GM19468 (cell line): ENCODE data around the gene NEDD8.
"Not testable (repeated sequence)": the region's sequence is repeated elsewhere in the genome, so short reads cannot be mapped to it uniquely, and the experiment has no call there.

Experiments
- ATAC-seq: cut with Tn5 transposase; IDR thresholded peaks from one replicate; pipeline ENCODE4 v1.9.1; 2021; ENCODE audit warnings: mild to moderate bottlenecking, moderate library complexity, moderate number of reproducible peaks; ENCODE audit not compliant: unreplicated experiment; ENCODE audit errors: extremely low read depth

NEDD8 gene

GRCh38 chr14:24252289-24253124, 20.3 kb upstream of the NEDD8 start:
- ATAC-seq = no peak

GRCh38 chr14:24251880-24252288, 19.7 kb upstream of the NEDD8 start:
- ATAC-seq = no peak

DNA sequence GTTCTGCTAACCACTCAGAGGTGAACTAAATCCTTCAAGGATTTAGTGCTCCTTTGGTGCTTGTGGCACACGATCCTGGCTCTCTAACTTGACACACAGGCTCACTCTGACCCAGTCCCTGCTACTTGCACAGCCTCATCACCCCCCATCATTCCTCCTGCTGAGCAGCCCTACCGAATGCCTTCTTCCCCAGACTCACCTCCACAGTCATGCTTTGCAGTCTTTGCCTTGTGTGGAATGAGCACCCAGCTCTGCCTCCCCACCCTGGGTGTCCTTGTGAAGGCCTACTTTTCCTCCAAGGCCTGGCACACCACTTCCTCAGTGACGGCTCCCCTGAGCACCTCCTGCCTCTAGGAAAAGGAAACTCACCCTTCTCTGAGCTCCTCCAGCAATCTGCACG, 18.2 kb upstream of the NEDD8 start:
- no peak for ATAC-seq

DNA sequence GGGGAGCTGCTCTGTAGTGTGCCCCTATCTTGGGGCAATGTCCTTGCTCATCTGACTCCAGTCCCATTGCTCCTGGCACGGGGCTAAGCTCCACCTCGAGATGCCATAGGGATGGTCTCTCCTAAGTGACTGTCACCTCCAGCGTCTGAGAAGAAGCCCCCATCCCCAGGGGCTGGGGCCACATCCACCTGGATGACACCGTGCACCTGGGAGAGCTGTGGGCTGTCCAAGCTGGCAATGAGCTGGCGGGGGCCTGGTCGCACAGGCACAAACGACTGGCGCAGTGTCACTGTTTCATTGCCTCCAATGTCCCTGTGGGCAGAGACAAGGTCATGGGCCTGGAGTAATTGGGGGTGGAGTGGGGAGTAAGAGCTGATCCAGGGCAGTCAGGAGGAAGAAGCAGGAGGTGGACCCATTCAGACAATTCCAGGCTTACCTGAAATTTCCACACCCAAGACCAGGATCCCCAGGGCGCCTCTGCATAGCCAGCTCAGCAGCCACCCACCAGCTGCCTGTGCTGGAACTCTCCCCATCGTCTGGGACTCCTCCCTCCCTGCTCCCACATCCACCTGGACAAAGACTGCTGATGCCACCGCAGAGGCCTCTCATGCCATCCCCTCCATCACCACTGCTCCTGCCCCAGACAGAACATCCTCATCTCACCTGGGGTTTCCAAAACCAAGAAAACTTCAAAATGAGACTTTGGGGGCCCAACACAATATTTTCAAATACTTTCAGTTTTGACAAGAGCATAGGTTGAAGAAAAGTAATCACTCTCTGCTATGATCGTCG, 17.3 kb upstream of the NEDD8 start:
- no peak for ATAC-seq

- ATAC-seq = no peak
Measured at GRCh38 chr14:24247422-24247821, 15.3 kb upstream of the NEDD8 start.

GRCh38 chr14:24246765-24247212, 14.6 kb upstream of the NEDD8 start:
- ATAC-seq = no peak

GRCh38 chr14:24245350-24245749, 13.2 kb upstream of the NEDD8 start:
- ATAC-seq = not testable (repeated sequence)

GRCh38 chr14:24243336-24243836, 11.2 kb upstream of the NEDD8 start:
- ATAC-seq = no peak

DNA sequence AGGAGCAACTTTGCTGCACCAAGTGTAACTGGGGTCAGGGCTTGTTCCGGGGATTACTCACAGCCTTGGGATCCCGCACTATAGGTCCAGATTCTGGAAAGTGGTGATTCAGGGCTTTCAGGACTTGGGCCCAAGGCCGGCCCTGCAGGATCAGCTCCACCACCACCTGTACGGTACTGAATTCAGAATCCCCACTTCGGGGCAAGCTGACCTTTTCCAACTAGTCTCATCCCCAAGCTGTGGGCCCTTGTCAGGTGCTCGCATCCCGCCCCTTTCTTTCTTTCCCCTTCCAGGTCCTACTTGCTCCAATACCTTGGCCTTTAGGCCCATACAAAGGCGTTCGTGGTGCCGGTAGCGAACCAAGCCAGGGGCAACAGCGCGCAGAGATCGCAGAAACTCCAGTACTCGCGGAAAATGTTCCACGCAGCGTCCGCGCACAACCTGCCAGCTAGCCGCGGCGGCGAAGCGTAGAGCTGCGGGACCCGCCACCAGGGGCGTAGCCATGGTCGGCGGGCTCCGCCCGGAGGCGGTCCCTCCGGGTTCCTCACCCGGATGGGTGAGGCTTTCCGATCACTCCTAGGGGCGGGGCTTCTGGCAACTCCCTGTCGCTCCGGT, 9.8 kb upstream of the NEDD8 start:
- peak; percentile 70 for ATAC-seq

- no peak for ATAC-seq
Measured at GRCh38 chr14:24240110-24240918, 8.1 kb upstream of the NEDD8 start.

DNA sequence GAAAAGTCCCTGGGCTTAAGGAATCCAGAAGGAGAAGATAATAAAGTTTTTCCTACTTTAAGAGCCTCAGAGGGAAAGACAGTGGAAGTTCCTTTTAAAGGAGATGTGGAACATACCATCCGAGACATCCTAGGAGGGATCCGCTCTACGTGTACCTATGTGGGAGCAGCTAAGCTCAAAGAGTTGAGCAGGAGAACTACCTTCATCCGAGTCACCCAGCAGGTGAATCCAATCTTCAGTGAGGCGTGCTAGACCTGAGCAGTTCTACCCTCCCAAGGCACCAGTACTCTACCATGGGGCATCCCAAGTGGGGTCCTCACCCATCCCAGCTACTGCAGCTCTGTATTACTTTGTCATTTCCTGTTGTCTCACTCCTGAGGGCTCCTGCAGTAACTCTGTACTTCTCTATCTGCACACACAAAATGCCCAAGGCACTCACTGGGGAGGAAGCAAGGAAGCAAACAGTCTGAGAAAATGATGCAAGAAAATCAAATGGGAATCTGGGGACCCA, 6.4 kb upstream of the NEDD8 start:
- no peak for ATAC-seq

GRCh38 chr14:24238123-24238522, 6.0 kb upstream of the NEDD8 start:
- ATAC-seq = no peak

DNA sequence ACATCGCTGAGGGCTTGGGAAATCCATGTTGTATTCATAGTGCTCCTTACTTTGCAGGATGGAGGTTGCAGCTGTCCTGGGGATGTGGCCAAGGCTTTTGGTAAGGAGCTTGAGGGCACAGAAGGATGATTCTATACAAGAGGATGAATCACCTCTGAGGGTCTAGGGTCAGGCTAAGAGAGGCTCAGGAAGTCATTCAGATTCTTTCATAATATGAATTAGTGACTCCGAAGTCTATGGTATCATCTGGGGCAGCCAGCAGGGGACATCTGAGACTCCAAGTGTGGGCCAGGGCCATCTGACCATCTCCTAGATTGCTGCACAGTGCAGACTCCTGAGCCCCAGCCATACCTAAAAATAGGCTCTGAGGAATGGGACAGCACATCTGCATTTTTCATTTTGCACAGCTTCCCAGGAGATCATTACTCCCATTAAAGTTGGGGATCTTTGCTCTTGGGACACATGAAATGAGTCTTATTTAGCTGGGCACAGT, 5.3 kb upstream of the NEDD8 start:
- ATAC-seq = no peak

DNA sequence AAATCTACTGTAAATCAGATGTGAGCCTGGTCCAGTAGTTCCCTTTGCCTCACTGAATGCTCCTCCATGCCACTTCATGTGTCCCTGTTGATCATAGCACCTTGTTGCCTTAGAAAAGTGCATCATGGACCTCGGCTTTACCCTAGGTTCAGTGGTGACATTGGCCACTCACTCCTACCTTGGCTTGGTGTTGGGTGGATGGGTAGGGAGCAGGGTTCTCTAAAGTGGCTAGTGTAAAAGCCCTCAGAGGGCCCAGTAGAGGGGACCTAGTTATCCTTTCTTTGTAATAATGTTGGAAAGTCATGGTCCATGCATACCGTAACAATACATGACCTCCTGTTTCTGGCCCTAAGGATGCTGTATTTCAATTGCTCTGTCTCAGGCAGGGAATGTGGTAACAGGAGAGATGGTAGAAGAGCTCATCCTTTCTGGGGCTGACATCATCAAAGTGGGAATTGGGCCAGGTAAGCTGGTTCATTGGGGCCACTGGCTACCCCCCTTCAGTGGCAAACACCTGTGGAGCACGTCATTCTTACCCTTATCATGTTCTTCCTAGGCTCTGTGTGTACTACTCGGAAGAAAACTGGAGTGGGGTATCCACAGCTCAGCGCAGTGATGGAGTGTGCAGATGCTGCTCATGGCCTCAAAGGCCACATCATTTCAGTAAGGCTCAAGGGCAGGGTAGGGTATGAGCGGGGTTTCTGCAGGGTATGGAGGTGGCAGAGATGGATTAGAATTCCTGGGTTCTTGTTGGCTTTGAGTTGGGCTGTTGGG, 4.7 kb upstream of the NEDD8 start:
- no peak for ATAC-seq

GRCh38 chr14:24235804-24236688, 3.9 kb upstream of the NEDD8 start:
- no peak for ATAC-seq

DNA sequence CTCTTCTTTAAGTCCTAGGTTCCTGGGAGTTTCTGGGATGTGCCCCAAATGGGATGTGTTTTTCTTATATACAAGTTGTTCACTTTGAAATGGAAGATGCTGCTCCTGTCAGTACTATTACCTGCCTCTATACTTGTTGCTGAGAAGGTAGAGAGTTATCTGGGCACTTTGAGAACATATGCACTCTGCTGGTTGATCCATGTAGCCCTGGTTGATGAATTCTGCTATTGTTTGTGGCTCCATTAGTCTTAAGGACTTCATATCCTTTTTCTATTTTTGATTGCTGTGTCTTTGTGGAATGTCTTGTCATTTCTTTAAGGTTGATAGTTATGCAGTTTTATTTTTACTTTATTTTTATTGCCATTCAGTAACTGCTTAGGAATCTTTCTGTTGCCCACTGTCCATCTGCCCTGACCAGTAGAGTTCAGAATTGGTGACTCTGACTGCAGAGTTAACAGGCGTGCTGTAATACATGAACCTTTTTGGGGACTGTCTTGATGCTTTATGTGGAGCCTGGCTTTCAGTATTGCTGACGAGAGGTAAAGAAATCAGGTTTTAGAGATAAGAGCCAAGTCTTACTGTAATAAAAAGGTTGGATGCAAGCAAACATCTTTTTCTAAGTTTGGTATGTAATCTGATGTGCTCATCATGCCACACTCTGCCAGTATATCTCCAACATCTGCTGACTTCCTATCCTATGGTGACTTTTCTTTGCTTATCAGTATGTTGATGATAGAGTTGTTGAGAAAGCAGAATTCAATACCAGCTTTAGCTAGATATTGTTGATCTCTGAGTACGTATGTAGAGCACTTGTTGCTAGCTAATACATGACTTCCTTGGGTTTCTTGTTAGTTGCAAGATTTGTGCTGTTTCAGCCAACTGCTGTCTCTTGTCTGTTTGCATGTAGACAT, 2.2 kb upstream of the NEDD8 start:
- no peak for ATAC-seq

- no peak for ATAC-seq
Measured at GRCh38 chr14:24233538-24233866, 1.3 kb upstream of the NEDD8 start.
